A549 (cell line): ENCODE data around the gene ARHGAP25.

Source experiments
- CTCF ChIP-seq: fragments of >200 bp; sonication (Bioruptor Twin); formaldehyde crosslinking; IDR thresholded peaks from 3 replicates; pipeline ENCODE4 v1.5.1; 2016
- POLR2A ChIP-seq: IDR thresholded peaks from 2 replicates; pipeline ENCODE4 v1.6.1; 2012; ENCODE audit warnings: mild to moderate bottlenecking, low read length

- TF ChIP-seq CTCF: no peak
- TF ChIP-seq POLR2A: no peak
These were observed 31.2 kb downstream of the ARHGAP25 start for GRCh38 chr2:68765739-68766375.
